ENCODE data around the gene TSPAN14. TPM values are rescaled to one million over a fixed set of nuclear protein-coding genes. Genes with fewer than 3 reads are reported as not detected.

TSPAN14 gene
- total RNA-seq, 4 donors from 2014 or later = 123 to 163 (median 150) TPM

- Histone ChIP-seq H3K4me1 (peaks cover 0 to 100% (median 98%) of the 10 kb centered on the region in 4 donors), H3K27me3 (no peaks in the 10 kb centered on the region), H3K4me3 (no peak overlapping the region), H3K36me3 (peaks cover 0 to 18% (median 3%) of the 10 kb centered on the region in 3 donors), H3K27ac (peak overlapping the region; percentile 81 to 99 (median 90)), H3K9me3 (no peaks in the 10 kb centered on the region)
- TF ChIP-seq CTCF (IDR thresholded peaks at IDR 0.05) (no peak), POLR2A (IDR thresholded peaks at IDR 0.05) (no peak), EP300 (IDR thresholded peaks at IDR 0.05) (no peak)
- no peak for DNase-seq (ENCODE audit: low spot score in 2 of 2)
- 51 to 56% methylated on average over 10 of the region's 10 CpGs for WGBS, 2 donors
Measured at GRCh38 chr10:80466724-80467326, 12.7 kb downstream of the TSPAN14 start.

GRCh38 chr10:80468002-80468401 is 13.9 kb downstream of the TSPAN14 start:
- Histone ChIP-seq H3K4me1 (peaks cover 0 to 100% (median 98%) of the 10 kb centered on the region in 4 donors), H3K27me3 (no peaks in the 10 kb centered on the region), H3K27ac (peak overlapping the region; percentile 81 to 99 (median 90)), H3K4me3 (peak overlapping the region in 3 of 4 donors; percentile 6 to 25 (median 13)), H3K9me3 (no peaks in the 10 kb centered on the region), H3K36me3 (peaks cover 0 to 18% (median 3%) of the 10 kb centered on the region in 3 donors)
- TF ChIP-seq EP300 (IDR thresholded peaks at IDR 0.05) (peak; percentile 75 to 93), POLR2A (IDR thresholded peaks at IDR 0.05) (peak in 1 of 2 donors; percentile 59), CTCF (IDR thresholded peaks at IDR 0.05) (peak in 1 of 5 experiments; percentile 16)
- WGBS, 2 donors = 15 to 22% methylated on average over 6 of the region's 6 CpGs
- DNase-seq (ENCODE audit: low spot score in 2 of 2) = peak; percentile 66 to 70

GRCh38 chr10:80468806-80469421 is 14.8 kb downstream of the TSPAN14 start:
- DNase-seq (ENCODE audit: low spot score in 2 of 2) = no peak
- 46 to 51% methylated on average over 7 of the region's 7 CpGs for WGBS, 2 donors
- no peaks in the 10 kb centered on the region for H3K27me3 ChIP-seq
- TF ChIP-seq CTCF (IDR thresholded peaks at IDR 0.05) = no peak
- no peaks in the 10 kb centered on the region for H3K9me3 ChIP-seq
- peak overlapping the region; percentile 81 to 99 (median 90) for H3K27ac ChIP-seq
- peaks cover 0 to 18% (median 3%) of the 10 kb centered on the region in 3 donors for H3K36me3 ChIP-seq
- H3K4me3 ChIP-seq = peak overlapping the region in 2 of 4 donors; percentile 8 to 25
- H3K4me1 ChIP-seq = peaks cover 0 to 100% (median 98%) of the 10 kb centered on the region in 4 donors

DNA sequence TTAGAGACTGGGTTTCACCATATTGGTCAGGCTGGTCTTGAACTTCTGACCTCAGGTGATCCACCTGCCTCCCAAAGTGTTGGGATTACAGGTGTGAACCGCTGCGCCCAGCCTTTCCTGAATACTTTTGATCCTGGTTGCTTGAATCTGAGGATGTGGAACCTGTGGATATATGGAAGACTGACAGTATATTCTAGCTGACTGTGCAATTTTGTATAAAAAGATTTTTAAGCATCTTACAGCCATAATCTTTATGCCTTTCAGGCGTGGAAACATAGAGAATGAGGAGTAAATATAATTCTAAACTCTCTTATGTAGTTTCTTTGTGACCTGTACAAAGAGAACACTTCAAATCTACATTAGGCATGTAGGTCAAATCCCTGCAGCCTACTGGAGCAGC is 16.2 kb downstream of the TSPAN14 start:
- peaks cover 0 to 100% (median 95%) of the 10 kb centered on the region in 4 donors for H3K4me1 ChIP-seq
- no peaks in the 10 kb centered on the region for H3K27me3 ChIP-seq
- H3K27ac ChIP-seq = peak overlapping the region in 3 of 4 donors; percentile 37 to 99 (median 93)
- WGBS, 2 donors = 87 to 96% methylated on average over 3 of the region's 3 CpGs
- no peak for DNase-seq (ENCODE audit: low spot score in 2 of 2)
- no peak for TF ChIP-seq EP300 (IDR thresholded peaks at IDR 0.05)
- TF ChIP-seq CTCF (IDR thresholded peaks at IDR 0.05) = no peak
- H3K36me3 ChIP-seq = peaks cover 0 to 18% (median 3%) of the 10 kb centered on the region in 3 donors
- H3K9me3 ChIP-seq = no peaks in the 10 kb centered on the region
- H3K4me3 ChIP-seq = no peak overlapping the region

- Histone ChIP-seq H3K4me3 (no peak overlapping the region), H3K36me3 (peaks cover 0 to 18% (median 3%) of the 10 kb centered on the region in 3 donors), H3K9me3 (no peaks in the 10 kb centered on the region), H3K4me1 (peaks cover 0 to 100% (median 87%) of the 10 kb centered on the region in 4 donors), H3K27me3 (no peaks in the 10 kb centered on the region), H3K27ac (peak overlapping the region in 3 of 4 donors; percentile 37 to 99 (median 93))
- 72 to 85% methylated on average over 3 of the region's 3 CpGs for WGBS, 2 donors
- TF ChIP-seq CTCF (IDR thresholded peaks at IDR 0.05) (no peak), POLR2A (IDR thresholded peaks at IDR 0.05) (no peak), EP300 (IDR thresholded peaks at IDR 0.05) (no peak)
- DNase-seq (ENCODE audit: low spot score in 2 of 2) = no peak
Measured at GRCh38 chr10:80471001-80471400, 16.9 kb downstream of the TSPAN14 start.
